ENCODE data around the gene MPPED1.

The MPPED1 gene

GRCh38 chr22:43440104-43440387, 28.2 kb downstream of the MPPED1 start:
- H3K4me3 ChIP-seq (replicated peaks; ENCODE audit: low read depth, low read length) = no peak overlapping the region

GRCh38 chr22:43440556-43440955, 28.7 kb downstream of the MPPED1 start:
- no peak for TF ChIP-seq CTCF (IDR thresholded peaks at IDR 0.05; ENCODE audit: low read depth, low read length, missing control alignments)
- no peak overlapping the region for H3K4me3 ChIP-seq (replicated peaks; ENCODE audit: low read depth, low read length)
- DNase-seq (ENCODE audit: extremely low read depth, low read depth) = no peak

More at GRCh38 chr22:43440104-43440387, 28.2 kb downstream of the MPPED1 start:
- no peak for DNase-seq (ENCODE audit: extremely low read depth, low read depth)
- TF ChIP-seq CTCF (IDR thresholded peaks at IDR 0.05; ENCODE audit: low read depth, low read length, missing control alignments) = no peak

- TF ChIP-seq CTCF (IDR thresholded peaks at IDR 0.05; ENCODE audit: low read depth, low read length, missing control alignments) = no peak
- DNase-seq (ENCODE audit: extremely low read depth, low read depth) = no peak
- no peak overlapping the region for H3K4me3 ChIP-seq (replicated peaks; ENCODE audit: low read depth, low read length)
Observed at GRCh38 chr22:43441216-43441615, 29.4 kb downstream of the MPPED1 start.

GRCh38 chr22:43441751-43442150, 29.9 kb downstream of the MPPED1 start:
- TF ChIP-seq CTCF (IDR thresholded peaks at IDR 0.05; ENCODE audit: low read depth, low read length, missing control alignments) = no peak
- no peak for DNase-seq (ENCODE audit: extremely low read depth, low read depth)
- no peak overlapping the region for H3K4me3 ChIP-seq (replicated peaks; ENCODE audit: low read depth, low read length)

DNA sequence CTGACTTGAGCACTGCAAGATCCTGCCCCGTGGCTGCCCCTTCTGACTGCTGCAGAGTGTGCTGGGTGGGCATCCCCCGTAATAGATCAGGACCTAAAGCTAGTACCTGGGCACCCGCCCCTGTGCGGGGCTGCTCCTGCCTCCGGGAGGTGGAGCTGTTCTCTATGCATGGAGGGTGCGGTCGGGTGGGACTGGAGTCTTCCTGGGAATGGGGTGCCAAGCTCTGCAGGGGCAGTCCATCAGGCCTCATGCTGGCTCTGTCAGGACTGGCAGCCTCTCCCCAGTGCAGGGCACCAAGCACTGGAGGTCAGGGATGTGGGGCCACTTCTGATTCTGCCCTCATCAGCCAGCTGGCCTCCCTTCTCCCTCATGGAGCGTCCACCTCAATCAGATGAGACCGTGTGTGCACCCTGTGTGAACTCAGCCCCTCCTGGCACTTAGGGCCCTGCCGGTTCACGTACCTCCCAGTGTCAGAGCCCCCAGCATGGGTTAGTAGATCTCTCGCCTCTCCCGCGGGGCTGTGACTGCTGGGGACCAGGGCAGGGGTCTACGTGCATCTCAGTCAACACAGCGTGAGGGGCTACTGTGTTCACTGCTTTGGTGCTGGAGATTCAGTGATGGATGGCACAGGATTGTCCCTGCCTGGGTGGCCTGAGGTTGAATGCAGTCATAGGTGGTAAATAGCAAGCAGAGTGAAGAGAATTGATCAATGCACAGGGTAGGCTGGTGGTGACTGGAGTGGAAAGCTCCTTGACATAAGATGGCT, 30.8 kb downstream of the MPPED1 start:
- no peak for TF ChIP-seq CTCF (IDR thresholded peaks at IDR 0.05; ENCODE audit: low read depth, low read length, missing control alignments)
- no peak overlapping the region for H3K4me3 ChIP-seq (replicated peaks; ENCODE audit: low read depth, low read length)
- no peak for DNase-seq (ENCODE audit: extremely low read depth, low read depth)

- no peak for DNase-seq (ENCODE audit: extremely low read depth, low read depth)
- H3K4me3 ChIP-seq (replicated peaks; ENCODE audit: low read depth, low read length) = no peak overlapping the region
- TF ChIP-seq CTCF (IDR thresholded peaks at IDR 0.05; ENCODE audit: low read depth, low read length, missing control alignments) = no peak
Observed at GRCh38 chr22:43443152-43443471, 31.3 kb downstream of the MPPED1 start.

Data from HFF-Myc (cell line).